ENCODE measurements around the gene ASB17.
"Not testable (repeated sequence)": the region's sequence is repeated elsewhere in the genome, so short reads cannot be mapped to it uniquely, and the experiment has no call there.

Gene ASB17, protein sequence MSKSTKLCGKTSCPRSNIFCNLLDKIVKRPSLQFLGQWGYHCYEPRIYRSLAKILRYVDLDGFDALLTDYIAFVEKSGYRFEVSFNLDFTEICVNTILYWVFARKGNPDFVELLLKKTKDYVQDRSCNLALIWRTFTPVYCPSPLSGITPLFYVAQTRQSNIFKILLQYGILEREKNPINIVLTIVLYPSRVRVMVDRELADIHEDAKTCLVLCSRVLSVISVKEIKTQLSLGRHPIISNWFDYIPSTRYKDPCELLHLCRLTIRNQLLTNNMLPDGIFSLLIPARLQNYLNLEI

DNA sequence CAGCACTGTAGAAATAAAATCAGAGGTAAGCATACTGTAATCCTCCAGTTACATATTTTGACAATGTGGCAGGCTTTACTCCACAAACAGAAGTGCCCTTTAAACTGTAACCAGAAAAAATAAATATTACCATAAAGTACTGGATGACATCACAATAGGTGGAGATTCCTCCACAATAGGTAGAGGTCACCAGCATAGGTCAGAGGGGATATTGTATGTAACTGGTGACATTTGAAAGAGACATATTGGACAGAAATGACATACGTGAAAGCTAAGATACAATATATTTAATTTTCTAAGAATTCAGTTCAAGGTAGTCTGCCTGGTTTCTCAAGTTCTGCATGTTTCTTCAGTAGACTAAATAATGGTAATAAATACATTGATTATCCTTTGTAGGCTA lies at the start of gene ASB17:
ASB17 (minus strand) TSS at position 101 of the 400 bp plus-strand sequence. CDS start 113 bp downstream, outside the sequence.
- Mint-ChIP-seq H3K27ac (no peak within 1 kb of the TSS), H3K4me1 (no peaks in the 10 kb centered on the region), H3K9me3 (no peaks in the 10 kb centered on the region), H3K36me3 (no peaks in the 10 kb centered on the region), H3K27me3 (peaks cover 7% of the 10 kb centered on the region), H3K4me3 (no peak within 1 kb of the TSS)

DNA sequence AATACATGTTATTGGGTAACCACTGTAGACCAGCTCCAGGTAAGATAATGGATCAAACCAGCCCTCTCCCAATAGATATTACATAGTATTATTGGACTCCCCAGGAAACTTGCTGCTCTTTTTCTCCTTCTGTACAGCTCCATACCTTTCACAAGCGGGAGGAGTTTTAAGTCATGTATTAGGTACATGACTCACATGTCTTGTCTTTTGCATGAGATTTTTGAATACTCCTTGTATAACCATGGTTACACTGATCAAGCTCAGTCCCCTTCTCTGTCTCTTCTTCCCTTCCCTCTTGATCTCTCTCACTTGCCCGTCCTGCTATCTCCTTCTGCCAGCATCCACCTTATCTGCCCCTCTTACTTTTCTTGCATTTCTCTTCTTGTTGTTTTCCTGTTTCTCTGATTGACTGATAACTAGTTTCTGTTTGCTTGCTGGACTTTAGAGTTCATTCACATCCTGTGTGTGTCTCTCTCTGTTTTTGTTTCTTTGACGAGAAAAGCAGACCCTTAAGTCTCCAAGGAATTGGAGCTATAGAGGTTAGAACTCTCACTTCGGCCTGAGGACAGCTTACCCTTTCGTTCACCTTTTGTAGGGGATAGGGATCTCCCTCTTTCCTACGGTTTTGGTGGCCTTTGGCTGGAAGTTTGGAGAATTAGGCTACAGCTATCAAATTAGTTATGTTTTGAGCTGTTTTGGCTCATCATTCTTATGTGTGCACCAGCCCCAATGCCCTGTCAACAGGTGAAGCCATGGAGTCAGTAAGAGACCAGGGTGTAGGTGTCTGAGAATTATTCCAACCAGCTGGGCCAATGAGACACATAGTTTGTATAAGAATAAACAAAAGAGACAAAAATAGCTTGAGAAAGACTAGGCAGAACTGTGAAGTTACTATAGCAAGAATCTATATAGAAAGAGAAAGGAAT lies 49.0 kb upstream of the ASB17 start:
- H3K9me3 Mint-ChIP-seq: peaks cover 11% of the 10 kb centered on the region
- H3K27me3 Mint-ChIP-seq: peaks cover 8% of the 10 kb centered on the region
- no peaks in the 10 kb centered on the region for H3K36me3 Mint-ChIP-seq
- no peak overlapping the region for H3K4me3 Mint-ChIP-seq
- no peaks in the 10 kb centered on the region for H3K4me1 Mint-ChIP-seq
- no peak overlapping the region for H3K27ac Mint-ChIP-seq

DNA sequence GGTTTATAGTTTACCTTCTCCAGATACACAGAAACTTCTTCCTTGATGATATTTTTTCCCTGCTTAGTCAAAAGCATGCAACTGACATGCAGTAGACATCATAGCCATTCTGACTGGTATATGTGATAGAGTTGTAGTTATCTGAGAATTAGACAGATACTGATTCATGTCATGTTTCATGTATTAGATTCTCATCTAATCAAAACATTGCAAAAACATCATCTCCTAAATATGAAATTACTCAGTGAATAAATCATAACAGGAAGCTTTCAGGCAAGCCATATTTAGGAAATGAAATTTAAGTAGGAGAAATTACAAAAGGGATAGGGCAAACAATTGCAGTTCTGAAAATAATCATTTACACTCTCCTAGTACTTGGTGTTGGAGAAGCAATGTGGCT lies 38.4 kb upstream of the ASB17 start:
- no peaks in the 10 kb centered on the region for H3K36me3 Mint-ChIP-seq
- H3K4me1 Mint-ChIP-seq: no peaks in the 10 kb centered on the region
- no peak overlapping the region for H3K4me3 Mint-ChIP-seq
- peaks cover 4% of the 10 kb centered on the region for H3K27me3 Mint-ChIP-seq
- no peaks in the 10 kb centered on the region for H3K9me3 Mint-ChIP-seq
- H3K27ac Mint-ChIP-seq: no peak overlapping the region

DNA sequence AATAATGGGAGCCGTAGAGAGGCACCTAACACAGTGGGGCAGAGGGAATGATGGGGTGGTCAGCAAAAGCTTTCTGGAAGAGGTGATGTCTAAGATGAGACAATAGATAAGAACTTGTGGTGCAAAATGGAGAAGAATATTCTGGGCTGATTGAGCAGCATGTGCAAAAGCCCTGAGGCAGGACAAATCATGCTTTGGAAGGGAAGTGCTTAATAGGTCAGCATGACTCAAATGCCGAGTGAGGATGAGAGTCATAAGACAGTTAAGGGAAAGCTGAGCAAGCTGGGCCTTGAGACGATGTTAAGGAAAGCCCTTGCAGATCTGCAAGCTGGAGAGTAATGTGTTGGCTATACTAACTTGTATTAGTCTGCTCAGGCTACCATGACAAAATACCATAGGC lies 37.3 kb upstream of the ASB17 start:
- H3K4me3 Mint-ChIP-seq: no peak overlapping the region
- H3K27me3 Mint-ChIP-seq: peaks cover 5% of the 10 kb centered on the region
- no peaks in the 10 kb centered on the region for H3K36me3 Mint-ChIP-seq
- no peaks in the 10 kb centered on the region for H3K9me3 Mint-ChIP-seq
- no peak overlapping the region for H3K27ac Mint-ChIP-seq
- no peaks in the 10 kb centered on the region for H3K4me1 Mint-ChIP-seq

DNA sequence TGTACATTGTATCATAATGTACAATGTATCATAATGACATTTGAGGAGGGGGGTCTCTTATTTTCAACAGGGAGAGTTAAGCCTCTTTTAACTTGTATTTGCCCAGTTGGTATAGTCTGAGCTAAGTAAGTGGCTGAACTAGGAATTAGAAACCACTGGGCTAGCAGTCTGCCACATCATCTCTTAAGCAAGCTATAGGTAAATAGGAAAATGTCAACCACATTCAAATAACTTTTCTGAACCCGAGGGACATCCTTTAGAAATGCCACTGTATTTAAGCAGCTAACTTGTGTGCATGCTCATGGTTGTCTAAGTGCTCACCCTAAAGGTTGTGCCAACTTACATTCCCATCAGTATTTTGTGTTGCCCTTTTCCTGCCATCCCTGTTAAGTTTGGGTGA lies 35.5 kb upstream of the ASB17 start:
- Mint-ChIP-seq H3K27me3 (peaks cover 7% of the 10 kb centered on the region), H3K9me3 (no peaks in the 10 kb centered on the region), H3K36me3 (no peaks in the 10 kb centered on the region), H3K4me3 (no peak overlapping the region), H3K4me1 (no peaks in the 10 kb centered on the region), H3K27ac (no peak overlapping the region)

DNA sequence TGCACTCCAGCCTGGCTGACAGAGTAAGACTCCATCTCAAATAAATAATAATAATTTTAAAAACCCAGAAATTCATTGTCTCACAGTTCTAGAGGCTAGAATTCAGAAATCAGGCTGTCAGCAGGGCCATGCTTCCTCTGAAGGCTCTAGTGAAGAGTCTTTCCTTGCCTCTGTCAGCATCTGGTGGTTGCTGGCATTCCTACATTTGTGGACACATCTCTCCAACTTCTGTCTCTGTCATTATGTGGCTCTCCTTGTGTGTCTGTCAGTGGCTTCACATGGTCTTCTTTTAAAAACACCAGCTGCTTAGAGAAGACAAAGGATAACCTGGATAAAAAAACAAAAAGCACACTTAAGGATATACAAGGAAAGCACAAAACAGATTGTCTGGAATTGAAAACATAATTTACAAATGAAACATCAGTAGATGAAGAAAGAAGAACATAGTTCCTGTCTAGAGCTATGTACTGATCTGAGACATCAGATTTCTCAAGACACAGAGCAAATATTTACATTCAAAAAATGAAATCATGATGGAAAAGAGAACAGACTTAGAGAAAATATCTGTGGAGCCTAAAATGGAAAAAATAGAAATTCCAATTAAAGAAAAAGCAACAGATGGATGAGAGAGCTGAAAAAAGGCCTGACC lies 32.7 kb upstream of the ASB17 start:
- Mint-ChIP-seq H3K4me1 (no peaks in the 10 kb centered on the region), H3K36me3 (no peaks in the 10 kb centered on the region), H3K4me3 (no peak overlapping the region), H3K27ac (no peak overlapping the region), H3K27me3 (peaks cover 10% of the 10 kb centered on the region), H3K9me3 (no peaks in the 10 kb centered on the region)

DNA sequence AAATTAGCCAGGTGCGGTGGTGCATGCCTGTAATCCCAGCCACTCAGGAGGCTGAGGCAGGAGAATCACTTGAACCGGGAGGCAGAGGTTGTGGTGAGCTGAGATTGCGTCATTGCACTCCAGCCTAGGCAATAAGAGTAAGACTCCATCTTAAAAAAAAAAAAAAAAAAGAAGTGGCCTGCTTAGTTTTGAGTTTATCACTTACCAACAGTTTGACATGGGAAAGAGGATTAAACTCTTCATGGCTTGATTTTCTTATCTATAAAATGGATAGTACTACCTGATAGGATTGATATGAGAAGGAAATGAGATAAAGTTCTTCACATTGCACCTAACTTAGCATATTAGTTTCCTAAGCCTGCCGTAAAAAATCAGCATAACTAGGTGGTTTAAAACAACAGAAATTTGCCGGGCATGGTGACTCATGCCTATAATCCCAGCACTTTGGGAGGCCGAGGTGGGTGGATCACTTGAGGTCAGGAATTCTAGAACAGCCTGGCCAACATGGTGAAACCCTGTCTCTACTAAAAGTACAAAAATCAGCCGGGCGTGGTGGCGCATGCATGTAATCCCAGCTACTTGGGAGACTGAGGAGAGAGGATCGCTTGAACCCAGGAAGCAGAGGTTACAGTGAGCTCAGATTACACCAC lies 32.0 kb upstream of the ASB17 start:
- not testable (repeated sequence) for H3K36me3 Mint-ChIP-seq, H3K9me3 Mint-ChIP-seq, H3K27me3 Mint-ChIP-seq, H3K4me1 Mint-ChIP-seq, H3K27ac Mint-ChIP-seq, H3K4me3 Mint-ChIP-seq

DNA sequence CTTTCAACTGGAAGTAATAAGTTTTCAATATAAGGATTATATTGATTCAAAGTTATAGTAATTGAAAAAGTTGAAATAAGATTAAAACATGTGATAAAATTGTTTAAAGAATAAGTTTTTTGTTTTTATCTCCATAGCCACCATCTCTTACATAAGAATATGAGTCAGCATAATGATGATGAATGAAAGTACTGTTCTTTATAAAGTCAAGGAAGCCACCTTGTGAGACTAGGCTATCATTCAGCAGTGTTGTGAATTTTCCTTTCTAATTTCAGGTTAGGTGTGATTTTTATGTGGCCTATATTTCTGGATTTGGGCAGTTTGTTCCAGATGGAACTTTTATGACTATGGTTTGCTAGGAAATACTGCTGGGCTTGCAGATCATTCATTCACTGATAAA lies 22.4 kb upstream of the ASB17 start:
- Mint-ChIP-seq H3K9me3 (no peaks in the 10 kb centered on the region), H3K4me3 (no peak overlapping the region), H3K27me3 (no peaks in the 10 kb centered on the region), H3K27ac (no peak overlapping the region), H3K36me3 (no peaks in the 10 kb centered on the region), H3K4me1 (no peaks in the 10 kb centered on the region)

DNA sequence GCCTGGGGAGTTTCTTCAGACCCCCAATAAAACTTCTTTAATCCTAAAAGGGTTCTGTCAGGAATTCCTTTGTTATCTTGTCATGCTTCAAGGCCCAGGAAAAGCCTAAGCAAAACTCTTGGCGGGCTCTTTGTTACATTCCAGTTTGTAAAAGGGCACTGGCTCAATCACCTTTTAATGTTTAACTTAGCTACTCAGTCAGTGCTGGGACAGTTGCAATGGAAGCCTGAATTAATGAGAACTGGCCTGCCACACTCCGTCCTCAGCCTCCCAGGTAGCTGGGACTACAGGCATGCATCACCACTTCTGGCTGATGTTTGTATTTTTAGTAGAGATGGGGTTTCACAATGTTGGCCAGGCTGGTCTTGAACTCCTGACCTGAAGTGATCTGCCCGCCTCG lies 21.3 kb upstream of the ASB17 start:
- Mint-ChIP-seq H3K4me3 (no peak overlapping the region), H3K4me1 (no peaks in the 10 kb centered on the region), H3K27ac (no peak overlapping the region), H3K27me3 (no peaks in the 10 kb centered on the region), H3K36me3 (no peaks in the 10 kb centered on the region), H3K9me3 (no peaks in the 10 kb centered on the region)

DNA sequence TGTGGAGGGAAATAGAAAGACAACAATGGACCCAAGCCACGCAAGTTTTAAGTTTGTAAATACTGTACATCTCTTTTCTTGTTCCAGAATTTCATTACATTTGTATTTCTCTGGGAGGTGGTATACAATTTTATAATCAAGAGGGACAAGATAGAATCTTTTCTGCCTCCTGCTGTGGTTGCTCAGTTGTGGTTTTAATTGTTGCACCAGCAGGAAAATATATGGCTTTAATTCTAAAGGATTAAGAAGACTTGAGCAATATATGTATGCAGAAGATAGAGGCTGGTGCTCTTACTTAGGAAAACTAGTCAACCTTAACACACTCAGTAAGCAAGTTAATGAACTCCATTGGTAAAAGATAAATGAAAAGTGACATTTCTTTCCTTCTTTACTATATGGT lies 19.8 kb upstream of the ASB17 start:
- Mint-ChIP-seq H3K27ac (no peak overlapping the region), H3K36me3 (no peaks in the 10 kb centered on the region), H3K9me3 (no peaks in the 10 kb centered on the region), H3K4me1 (no peaks in the 10 kb centered on the region), H3K4me3 (no peak overlapping the region), H3K27me3 (peaks cover 3% of the 10 kb centered on the region)

DNA sequence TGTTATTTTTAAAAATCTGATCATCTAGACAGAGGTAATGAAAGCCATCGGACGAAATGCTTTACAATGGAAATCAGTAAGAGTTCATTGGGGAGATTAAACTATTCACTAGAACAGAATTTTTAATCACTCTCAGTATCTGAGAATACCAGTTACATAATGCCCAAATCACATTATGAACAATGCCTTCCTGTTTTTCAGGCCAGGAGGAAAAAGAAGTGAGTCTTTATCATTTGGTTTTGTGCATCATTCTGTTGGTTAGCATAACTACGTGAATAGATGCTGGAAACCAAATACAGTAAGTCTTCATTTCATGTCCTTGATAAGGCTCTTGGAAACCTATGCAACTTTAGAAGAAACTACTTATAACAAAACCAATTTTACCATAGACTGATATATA lies 18.0 kb upstream of the ASB17 start:
- Mint-ChIP-seq H3K4me3 (no peak overlapping the region), H3K9me3 (peaks cover 4% of the 10 kb centered on the region), H3K27me3 (peaks cover 9% of the 10 kb centered on the region), H3K4me1 (no peaks in the 10 kb centered on the region), H3K36me3 (no peaks in the 10 kb centered on the region), H3K27ac (no peak overlapping the region)

DNA sequence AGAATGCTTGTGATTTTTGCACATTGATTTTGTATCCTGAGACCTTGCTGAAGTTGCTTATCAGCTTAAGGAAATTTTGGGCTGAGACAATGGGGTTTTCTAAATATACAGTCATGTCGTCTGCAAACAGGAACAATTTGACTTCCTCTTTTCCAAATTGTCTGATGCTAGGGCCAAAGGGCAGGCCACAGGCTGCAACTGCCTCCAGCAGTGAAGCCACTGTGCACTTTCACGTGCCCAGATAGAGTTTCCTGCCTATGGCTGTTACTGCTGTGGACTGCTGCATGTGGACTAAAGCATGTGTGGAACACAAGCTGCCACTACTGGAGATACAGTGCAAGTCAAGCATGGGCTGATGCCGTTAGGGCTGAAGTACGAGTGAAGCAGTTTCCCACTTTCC lies 10.8 kb upstream of the ASB17 start:
- H3K4me3 Mint-ChIP-seq, H3K36me3 Mint-ChIP-seq, H3K27ac Mint-ChIP-seq, H3K4me1 Mint-ChIP-seq: not testable (repeated sequence)
- peaks cover 11% of the 10 kb centered on the region for H3K27me3 Mint-ChIP-seq
- H3K9me3 Mint-ChIP-seq: peaks cover 11% of the 10 kb centered on the region

DNA sequence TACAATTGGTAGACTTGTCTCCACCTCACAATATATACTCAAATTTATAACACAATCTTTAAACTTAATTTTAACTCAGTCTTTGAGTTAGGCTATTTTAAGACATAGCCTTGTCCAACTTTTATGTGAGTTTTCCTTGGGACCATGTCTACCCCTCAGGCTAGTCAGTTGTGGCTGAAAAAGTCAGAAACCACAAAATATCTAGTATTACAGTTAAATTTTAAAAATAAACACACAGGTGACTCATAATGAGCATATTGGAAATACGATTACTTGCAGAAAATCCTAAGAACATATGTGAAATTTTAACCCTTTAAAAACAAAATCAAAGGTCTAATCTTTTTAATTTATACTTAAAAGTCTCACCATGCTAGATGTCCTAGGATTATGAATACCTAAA lies 4.8 kb upstream of the ASB17 start:
- Mint-ChIP-seq H3K4me3 (no peak overlapping the region), H3K9me3 (no peaks in the 10 kb centered on the region), H3K36me3 (no peaks in the 10 kb centered on the region), H3K4me1 (no peaks in the 10 kb centered on the region), H3K27me3 (peaks cover 2% of the 10 kb centered on the region), H3K27ac (no peak overlapping the region)

DNA sequence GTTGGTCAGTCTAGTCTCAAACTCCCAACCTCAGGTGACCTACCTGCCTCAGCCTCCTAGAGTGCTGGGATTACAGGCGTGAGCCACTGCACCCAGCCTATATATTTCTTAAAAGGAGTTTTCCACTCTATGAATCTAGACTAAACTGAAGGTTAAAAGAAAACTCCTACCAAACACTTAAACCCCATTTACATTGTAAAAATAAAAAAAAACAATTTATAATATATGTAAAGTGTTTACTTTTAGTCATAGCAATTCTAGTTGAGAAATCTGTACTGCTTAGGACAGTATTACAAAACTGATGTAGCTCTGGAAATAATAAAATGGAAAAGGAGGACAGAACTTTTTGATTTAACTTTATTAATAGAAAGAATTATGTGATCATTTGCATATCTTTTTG lies 9.5 kb downstream of the ASB17 start:
- H3K4me3 Mint-ChIP-seq: no peak overlapping the region
- no peaks in the 10 kb centered on the region for H3K36me3 Mint-ChIP-seq
- H3K9me3 Mint-ChIP-seq: peaks cover 6% of the 10 kb centered on the region
- H3K27ac Mint-ChIP-seq: no peak overlapping the region
- no peaks in the 10 kb centered on the region for H3K4me1 Mint-ChIP-seq
- peaks cover 1% of the 10 kb centered on the region for H3K27me3 Mint-ChIP-seq

DNA sequence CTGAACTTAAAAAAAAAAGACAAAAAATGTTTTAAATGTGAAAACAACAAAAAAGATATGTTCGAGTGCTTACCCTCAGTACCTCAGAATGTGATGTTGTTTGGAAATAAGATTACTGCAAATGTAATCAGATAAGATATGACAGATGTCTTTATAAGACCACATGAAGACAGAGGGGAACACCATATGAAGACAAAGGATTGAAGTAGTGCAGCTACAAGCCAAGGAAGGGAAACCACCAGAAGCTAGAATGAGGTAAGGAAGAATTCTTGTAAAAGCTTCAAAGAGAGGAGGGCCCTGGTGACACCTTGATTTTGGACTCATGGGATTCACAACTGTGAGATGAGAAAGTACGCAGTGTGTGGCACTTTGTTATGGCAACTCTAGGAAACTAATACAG lies 15.4 kb downstream of the ASB17 start:
- H3K9me3 Mint-ChIP-seq: peaks cover 6% of the 10 kb centered on the region
- no peak overlapping the region for H3K27ac Mint-ChIP-seq
- peaks cover 8% of the 10 kb centered on the region for H3K27me3 Mint-ChIP-seq
- no peak overlapping the region for H3K4me3 Mint-ChIP-seq
- H3K36me3 Mint-ChIP-seq: no peaks in the 10 kb centered on the region
- H3K4me1 Mint-ChIP-seq: no peaks in the 10 kb centered on the region
